H9 (cell line): ENCODE measurements around the gene AXIN1. TPM values are rescaled to one million over a fixed set of nuclear protein-coding genes. Genes with fewer than 3 reads are reported as not detected.

Source experiments
- DNase-seq: peaks from one replicate; pipeline ENCODE4 v3.0.0-alpha.2; 2017
- H2AFZ ChIP-seq: one replicate; pipeline ENCODE4 v1.6.1; 2013; ENCODE audit warnings: mild to moderate bottlenecking, low read length, control low read depth, moderate library complexity
- H2AK5ac ChIP-seq: 2 replicates; pipeline ENCODE4 v1.6.1; 2013; ENCODE audit warnings: low read length, control low read depth, mixed read lengths; ENCODE audit not compliant: insufficient read length
- H2BK120ac ChIP-seq: one replicate; pipeline ENCODE4 v1.6.1; 2013; ENCODE audit warnings: low read depth, mild to moderate bottlenecking, low read length, control low read depth, inconsistent platforms; ENCODE audit not compliant: poor library complexity, severe bottlenecking
- H2BK12ac ChIP-seq: 2 replicates; pipeline ENCODE4 v1.6.1; 2013; ENCODE audit warnings: low read length, control low read depth, mixed read lengths, low read depth; ENCODE audit not compliant: insufficient read length
- H2BK15ac ChIP-seq: 2 replicates; pipeline ENCODE4 v1.6.1; 2013; ENCODE audit warnings: low read depth, low read length, control low read depth
- H2BK20ac ChIP-seq: one replicate; pipeline ENCODE4 v1.6.1; 2013; ENCODE audit warnings: low read depth, mild to moderate bottlenecking, low read length, control low read depth, inconsistent platforms; ENCODE audit not compliant: poor library complexity, severe bottlenecking
- H2BK5ac ChIP-seq: 2 replicates; pipeline ENCODE4 v1.6.1; 2013; ENCODE audit warnings: low read length, control low read depth, mixed read lengths; ENCODE audit not compliant: insufficient read length
- H3K14ac ChIP-seq: 2 replicates; pipeline ENCODE4 v1.6.1; 2013; ENCODE audit warnings: low read length, control low read depth; ENCODE audit not compliant: insufficient read depth
- H3K18ac ChIP-seq: 2 replicates; pipeline ENCODE4 v1.6.1; 2013; ENCODE audit warnings: low read depth, mild to moderate bottlenecking, mixed read lengths, low read length, control low read depth; ENCODE audit not compliant: insufficient read length
- H3K23ac ChIP-seq: 2 replicates; pipeline ENCODE4 v1.6.1; 2013; ENCODE audit warnings: low read length, control low read depth, mixed read lengths, low read depth; ENCODE audit not compliant: insufficient read length
- H3K23me2 ChIP-seq: 2 replicates; pipeline ENCODE4 v1.6.1; 2013; ENCODE audit warnings: low read depth, mild to moderate bottlenecking, mixed read lengths, low read length, control low read depth; ENCODE audit not compliant: insufficient read length, poor library complexity, severe bottlenecking
- H3K27ac ChIP-seq: 2 replicates; pipeline ENCODE4 v1.5.1; 2013; ENCODE audit warnings: low read length, control low read depth, mixed read lengths, low read depth; ENCODE audit not compliant: insufficient read length
- H3K27me3 ChIP-seq: 2 replicates; pipeline ENCODE4 v1.6.1; 2013; ENCODE audit warnings: low read length, control low read depth, inconsistent platforms; ENCODE audit not compliant: insufficient read depth
- H3K4ac ChIP-seq: 2 replicates; pipeline ENCODE4 v1.6.1; 2013; ENCODE audit warnings: low read depth, mild to moderate bottlenecking, control low read depth, inconsistent platforms, low read length, moderate library complexity
- H3K4me1 ChIP-seq: 2 replicates; pipeline ENCODE4 v1.6.1; 2013; ENCODE audit warnings: low read length, control low read depth, inconsistent platforms; ENCODE audit not compliant: insufficient read depth
- H3K4me2 ChIP-seq: 2 replicates; pipeline ENCODE4 v1.6.1; 2013; ENCODE audit warnings: low read length, control low read depth, mixed read lengths; ENCODE audit not compliant: insufficient read length, insufficient read depth
- H3K56ac ChIP-seq: 2 replicates; pipeline ENCODE4 v1.6.1; 2013; ENCODE audit warnings: low read depth, mild to moderate bottlenecking, mixed read lengths, low read length, control low read depth; ENCODE audit not compliant: insufficient read length
- H3K79me1 ChIP-seq: 2 replicates; pipeline ENCODE4 v1.6.1; 2013; ENCODE audit warnings: low read depth, mild to moderate bottlenecking, moderate library complexity, low read length, control low read depth, inconsistent platforms; ENCODE audit not compliant: insufficient read depth, poor library complexity, severe bottlenecking
- H3K79me2 ChIP-seq: 2 replicates; pipeline ENCODE4 v1.6.1; 2013; ENCODE audit warnings: low read length, control low read depth, inconsistent platforms; ENCODE audit not compliant: insufficient read depth
- H3K9ac ChIP-seq: 2 replicates; pipeline ENCODE4 v1.6.1; 2013; ENCODE audit warnings: low read length, control low read depth, mixed read lengths; ENCODE audit not compliant: insufficient read length; ENCODE audit errors: extremely low read depth
- H3K9me3 ChIP-seq: one replicate; pipeline ENCODE4 v1.6.1; 2013; ENCODE audit warnings: low read depth, low read length, inconsistent platforms; ENCODE audit not compliant: control insufficient read depth
- H3T11ph ChIP-seq: one replicate; pipeline ENCODE4 v1.6.1; 2013; ENCODE audit warnings: mild to moderate bottlenecking, low read length, control low read depth, inconsistent platforms
- H4K20me1 ChIP-seq: one replicate; pipeline ENCODE4 v1.6.1; 2013; ENCODE audit not compliant: control insufficient read depth, insufficient read length, insufficient read depth
- H4K5ac ChIP-seq: 2 replicates; pipeline ENCODE4 v1.6.1; 2013; ENCODE audit warnings: low read depth, mild to moderate bottlenecking, mixed read lengths, low read length, control low read depth; ENCODE audit not compliant: insufficient read length
- H4K8ac ChIP-seq: replicated peaks from 2 replicates; pipeline ENCODE4 v1.6.1; 2013; ENCODE audit warnings: low read length, control low read depth, mixed read lengths, low read depth; ENCODE audit not compliant: insufficient read length
- H4K91ac ChIP-seq: 2 replicates; pipeline ENCODE4 v1.6.1; 2013; ENCODE audit warnings: low read depth, mild to moderate bottlenecking, moderate library complexity, mixed read lengths, low read length, control low read depth; ENCODE audit not compliant: insufficient read length
- H3K27ac Mint-ChIP-seq, 3 experiments: 2 replicates in 2 of 3; 3 replicates in 1 of 3; pipeline ENCODE4 v1.8.0; 2020 to 2021; ENCODE audit warnings: mixed read lengths in 3 of 3, mild to moderate bottlenecking in 1 of 3, moderate library complexity in 1 of 3
- H3K27me3 Mint-ChIP-seq: 2 replicates; pipeline ENCODE4 v1.8.0; 2021; ENCODE audit warnings: low read depth, mild to moderate bottlenecking, moderate library complexity, mixed read lengths
- H3K36me3 Mint-ChIP-seq, 3 experiments: 2 replicates in 2 of 3; 3 replicates in 1 of 3; pipeline ENCODE4 v1.8.0; 2020 to 2021; ENCODE audit warnings: low read depth in 3 of 3, mixed read lengths in 3 of 3; ENCODE audit not compliant: insufficient read depth in 1 of 3
- H3K4me1 Mint-ChIP-seq, 2 experiments: 2 replicates each; pipeline ENCODE4 v1.8.0; 2020; ENCODE audit warnings: mixed read lengths in 2 of 2
- H3K4me3 Mint-ChIP-seq, 2 experiments: 2 replicates in 1 of 2; 3 replicates in 1 of 2; pipeline ENCODE4 v1.8.0; 2020 to 2021; ENCODE audit warnings: mild to moderate bottlenecking in 2 of 2, mixed read lengths in 2 of 2, moderate library complexity in 1 of 2
- H3K9me3 Mint-ChIP-seq, 2 experiments: 2 replicates in 1 of 2; 3 replicates in 1 of 2; pipeline ENCODE4 v1.8.0; 2020; ENCODE audit warnings: mild to moderate bottlenecking in 2 of 2, mixed read lengths in 2 of 2, moderate library complexity in 1 of 2
- WGBS: extraction: QIAGEN DNeasy Blood & Tissue Kit; methylation state at CpG from one replicate; pipeline ENCODE4 v1.1.7; 2013; ENCODE audit warnings: missing lambda C conversion rate, low lambda C conversion rate, mixed read lengths; ENCODE audit not compliant: insufficient read length; ENCODE audit errors: extremely low coverage; 5-methylcytosine and 5-hydroxymethylcytosine counted together
- total RNA-seq: library from RNA; stranded (reverse); gene quantifications from 2 replicates; pipeline ENCODE4 v1.2.1, GENCODE V29; 2021
- TF ChIP-seq, protein P1 (sequence below): fragments of 200-600 bp; sonication (generic); conservative IDR thresholded peaks from 3 replicates; pipeline ENCODE4 v1.8.0; 2021; ENCODE audit warnings: antibody characterized with exemption, mild to moderate bottlenecking

The AXIN1 gene
- total RNA-seq, 1 experiment from 2014 or later: 50.9 TPM

DNA sequence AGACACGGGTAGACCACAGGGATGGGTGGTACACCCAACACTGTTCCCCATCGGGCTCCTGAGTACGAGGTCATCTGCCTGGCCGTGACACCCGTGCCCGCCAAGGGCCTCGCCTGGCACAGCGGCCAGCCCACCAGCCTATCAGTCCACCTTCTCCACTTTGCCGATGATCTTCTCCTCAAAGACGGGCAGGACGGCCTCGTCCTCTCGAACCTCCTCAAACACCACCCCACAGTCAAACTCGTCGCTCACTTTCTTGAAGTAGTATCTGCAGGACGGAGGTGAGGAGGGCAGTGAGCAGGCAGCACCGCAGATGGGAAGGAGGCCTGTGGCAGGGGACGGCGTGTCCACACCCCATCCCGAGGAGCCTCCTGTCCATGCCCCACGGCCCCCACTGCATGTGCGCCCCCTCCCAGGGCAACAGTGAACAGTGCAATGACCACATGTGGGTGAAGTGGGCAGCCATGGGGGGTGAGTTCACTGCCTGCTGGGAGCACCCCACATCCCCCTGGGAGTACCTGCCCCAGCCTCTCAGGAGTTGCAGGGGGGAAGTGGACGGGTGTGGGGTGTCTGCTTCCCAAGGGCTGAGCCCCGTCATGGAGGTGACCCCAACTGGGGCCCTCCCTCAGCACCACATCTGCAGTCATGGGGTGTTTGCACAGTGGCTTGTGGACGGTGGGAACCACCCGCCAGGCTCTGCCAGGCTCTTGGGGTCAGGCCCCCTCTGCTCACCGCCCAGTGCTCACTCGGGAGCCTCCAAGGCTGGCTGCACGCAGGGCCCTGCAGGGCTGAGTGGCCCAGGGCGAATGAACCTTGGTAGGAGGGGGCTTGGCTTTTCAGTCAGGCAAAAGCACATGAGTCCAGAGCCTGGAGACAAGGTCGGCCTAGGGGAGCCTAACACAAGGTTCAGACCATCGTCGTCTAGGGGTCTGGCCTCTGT, 64.3 kb downstream of the AXIN1 start:
- no peaks in the 10 kb centered on the region for H3K27me3 ChIP-seq
- H3K4me3 Mint-ChIP-seq: no peak overlapping the region
- no peak overlapping the region for H4K8ac ChIP-seq
- H3K14ac ChIP-seq: no peak overlapping the region
- no peaks in the 10 kb centered on the region for H3K4me1 Mint-ChIP-seq
- H4K91ac ChIP-seq: no peak overlapping the region
- H3K4me2 ChIP-seq: no peak overlapping the region
- no peak overlapping the region for H3K9ac ChIP-seq
- no peaks in the 10 kb centered on the region for H3K27me3 Mint-ChIP-seq
- H3K36me3 Mint-ChIP-seq: peaks cover 22 to 44% (median 43%) of the 10 kb centered on the region in 3 experiments
- no peaks in the 10 kb centered on the region for H3K4me1 ChIP-seq
- H3K9me3 Mint-ChIP-seq: peaks cover 8 to 12% of the 10 kb centered on the region in 2 experiments
- H3K23me2 ChIP-seq: no peaks in the 10 kb centered on the region
- DNase-seq: no peak
- H2AFZ ChIP-seq: no peak overlapping the region
- H3K4ac ChIP-seq: no peak overlapping the region
- H3K79me2 ChIP-seq: no peaks in the 10 kb centered on the region
- H3K23ac ChIP-seq: no peak overlapping the region
- no peaks in the 10 kb centered on the region for H3K79me1 ChIP-seq
- no peak overlapping the region for H2BK15ac ChIP-seq
- no peak overlapping the region for H2BK20ac ChIP-seq
- no peak overlapping the region for H4K5ac ChIP-seq
- H2BK120ac ChIP-seq: no peak overlapping the region
- H3T11ph ChIP-seq: no peak overlapping the region
- no peak overlapping the region for H2AK5ac ChIP-seq
- no peak overlapping the region for H3K56ac ChIP-seq
- H3K9me3 ChIP-seq: no peaks in the 10 kb centered on the region
- no peaks in the 10 kb centered on the region for H4K20me1 ChIP-seq
- no peak overlapping the region for H3K18ac ChIP-seq
- TF ChIP-seq, protein P1, sequence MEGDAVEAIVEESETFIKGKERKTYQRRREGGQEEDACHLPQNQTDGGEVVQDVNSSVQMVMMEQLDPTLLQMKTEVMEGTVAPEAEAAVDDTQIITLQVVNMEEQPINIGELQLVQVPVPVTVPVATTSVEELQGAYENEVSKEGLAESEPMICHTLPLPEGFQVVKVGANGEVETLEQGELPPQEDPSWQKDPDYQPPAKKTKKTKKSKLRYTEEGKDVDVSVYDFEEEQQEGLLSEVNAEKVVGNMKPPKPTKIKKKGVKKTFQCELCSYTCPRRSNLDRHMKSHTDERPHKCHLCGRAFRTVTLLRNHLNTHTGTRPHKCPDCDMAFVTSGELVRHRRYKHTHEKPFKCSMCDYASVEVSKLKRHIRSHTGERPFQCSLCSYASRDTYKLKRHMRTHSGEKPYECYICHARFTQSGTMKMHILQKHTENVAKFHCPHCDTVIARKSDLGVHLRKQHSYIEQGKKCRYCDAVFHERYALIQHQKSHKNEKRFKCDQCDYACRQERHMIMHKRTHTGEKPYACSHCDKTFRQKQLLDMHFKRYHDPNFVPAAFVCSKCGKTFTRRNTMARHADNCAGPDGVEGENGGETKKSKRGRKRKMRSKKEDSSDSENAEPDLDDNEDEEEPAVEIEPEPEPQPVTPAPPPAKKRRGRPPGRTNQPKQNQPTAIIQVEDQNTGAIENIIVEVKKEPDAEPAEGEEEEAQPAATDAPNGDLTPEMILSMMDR: no peak
- no CpG with 5 or more reads among the region's 33 CpGs for WGBS
- H3K27ac Mint-ChIP-seq: no peak overlapping the region; a peak in 1 of 7 replicates
- H3K27ac ChIP-seq: no peak overlapping the region
- no peak overlapping the region for H2BK5ac ChIP-seq
- H2BK12ac ChIP-seq: no peak overlapping the region
